Measurements from ENCODE around the gene LARP4B. TPM values are rescaled to one million over a fixed set of nuclear protein-coding genes. Genes with fewer than 3 reads are reported as not detected.
A peak's percentile ranks its signal among the peaks of the same experiment; 100 is the strongest.

LARP4B gene
- total and polyA plus RNA-seq, 2 experiments from 2014 or later: 18.3 to 52.3 TPM

DNA sequence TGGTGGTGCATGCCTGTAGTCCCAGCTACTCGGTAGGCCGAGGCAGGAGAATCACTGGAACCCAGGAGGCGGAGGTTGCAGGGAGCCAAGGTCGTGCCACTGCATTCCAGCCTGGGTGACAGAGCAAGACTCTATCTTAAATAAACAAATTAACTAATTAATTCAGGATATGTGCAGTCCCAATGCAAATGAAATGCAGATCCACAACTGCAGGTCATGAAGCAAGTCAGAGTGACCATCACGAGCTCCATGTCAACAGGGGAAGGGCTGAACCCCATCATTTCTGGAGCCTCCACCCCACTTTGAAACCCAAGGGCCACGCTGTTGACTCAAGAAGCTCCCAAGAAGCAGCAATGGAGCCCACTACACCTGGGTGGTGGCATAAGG, 115.4 kb downstream of the LARP4B start:
- no peak overlapping the region for H2AFZ ChIP-seq
- no peak for DNase-seq (ENCODE audit: low spot score)
- Mint-ChIP-seq H3K4me3 (no peak overlapping the region), H3K9me3 (no peaks in the 10 kb centered on the region), H3K4me1 (no peaks in the 10 kb centered on the region), H3K27ac (peak overlapping the region; percentile 36; the same call in 1 of the 2 replicates), H3K36me3 (ENCODE audit: low read depth) (peaks cover 83% of the 10 kb centered on the region), H3K27me3 (ENCODE audit: insufficient read depth, low read depth, poor library complexity) (peaks cover 4% of the 10 kb centered on the region)
- H3K27ac ChIP-seq (ENCODE audit: low read depth): no peak overlapping the region
- no peak overlapping the region for H3K4me2 ChIP-seq
- H3K36me3 ChIP-seq (ENCODE audit: insufficient read depth): peaks cover 71% of the 10 kb centered on the region
- H3K9me2 ChIP-seq (ENCODE audit: insufficient read depth): no peaks in the 10 kb centered on the region
- H3K79me2 ChIP-seq (replicated peaks; ENCODE audit: insufficient read depth): no peaks in the 10 kb centered on the region
- no peak for ATAC-seq
- H3K27me3 ChIP-seq (ENCODE audit: insufficient read depth): no peaks in the 10 kb centered on the region
- H3K4me1 ChIP-seq (ENCODE audit: insufficient read depth): no peaks in the 10 kb centered on the region
- peaks cover 25% of the 10 kb centered on the region for H4K20me1 ChIP-seq (replicated peaks; ENCODE audit: insufficient read depth)
- TF ChIP-seq, protein P1, sequence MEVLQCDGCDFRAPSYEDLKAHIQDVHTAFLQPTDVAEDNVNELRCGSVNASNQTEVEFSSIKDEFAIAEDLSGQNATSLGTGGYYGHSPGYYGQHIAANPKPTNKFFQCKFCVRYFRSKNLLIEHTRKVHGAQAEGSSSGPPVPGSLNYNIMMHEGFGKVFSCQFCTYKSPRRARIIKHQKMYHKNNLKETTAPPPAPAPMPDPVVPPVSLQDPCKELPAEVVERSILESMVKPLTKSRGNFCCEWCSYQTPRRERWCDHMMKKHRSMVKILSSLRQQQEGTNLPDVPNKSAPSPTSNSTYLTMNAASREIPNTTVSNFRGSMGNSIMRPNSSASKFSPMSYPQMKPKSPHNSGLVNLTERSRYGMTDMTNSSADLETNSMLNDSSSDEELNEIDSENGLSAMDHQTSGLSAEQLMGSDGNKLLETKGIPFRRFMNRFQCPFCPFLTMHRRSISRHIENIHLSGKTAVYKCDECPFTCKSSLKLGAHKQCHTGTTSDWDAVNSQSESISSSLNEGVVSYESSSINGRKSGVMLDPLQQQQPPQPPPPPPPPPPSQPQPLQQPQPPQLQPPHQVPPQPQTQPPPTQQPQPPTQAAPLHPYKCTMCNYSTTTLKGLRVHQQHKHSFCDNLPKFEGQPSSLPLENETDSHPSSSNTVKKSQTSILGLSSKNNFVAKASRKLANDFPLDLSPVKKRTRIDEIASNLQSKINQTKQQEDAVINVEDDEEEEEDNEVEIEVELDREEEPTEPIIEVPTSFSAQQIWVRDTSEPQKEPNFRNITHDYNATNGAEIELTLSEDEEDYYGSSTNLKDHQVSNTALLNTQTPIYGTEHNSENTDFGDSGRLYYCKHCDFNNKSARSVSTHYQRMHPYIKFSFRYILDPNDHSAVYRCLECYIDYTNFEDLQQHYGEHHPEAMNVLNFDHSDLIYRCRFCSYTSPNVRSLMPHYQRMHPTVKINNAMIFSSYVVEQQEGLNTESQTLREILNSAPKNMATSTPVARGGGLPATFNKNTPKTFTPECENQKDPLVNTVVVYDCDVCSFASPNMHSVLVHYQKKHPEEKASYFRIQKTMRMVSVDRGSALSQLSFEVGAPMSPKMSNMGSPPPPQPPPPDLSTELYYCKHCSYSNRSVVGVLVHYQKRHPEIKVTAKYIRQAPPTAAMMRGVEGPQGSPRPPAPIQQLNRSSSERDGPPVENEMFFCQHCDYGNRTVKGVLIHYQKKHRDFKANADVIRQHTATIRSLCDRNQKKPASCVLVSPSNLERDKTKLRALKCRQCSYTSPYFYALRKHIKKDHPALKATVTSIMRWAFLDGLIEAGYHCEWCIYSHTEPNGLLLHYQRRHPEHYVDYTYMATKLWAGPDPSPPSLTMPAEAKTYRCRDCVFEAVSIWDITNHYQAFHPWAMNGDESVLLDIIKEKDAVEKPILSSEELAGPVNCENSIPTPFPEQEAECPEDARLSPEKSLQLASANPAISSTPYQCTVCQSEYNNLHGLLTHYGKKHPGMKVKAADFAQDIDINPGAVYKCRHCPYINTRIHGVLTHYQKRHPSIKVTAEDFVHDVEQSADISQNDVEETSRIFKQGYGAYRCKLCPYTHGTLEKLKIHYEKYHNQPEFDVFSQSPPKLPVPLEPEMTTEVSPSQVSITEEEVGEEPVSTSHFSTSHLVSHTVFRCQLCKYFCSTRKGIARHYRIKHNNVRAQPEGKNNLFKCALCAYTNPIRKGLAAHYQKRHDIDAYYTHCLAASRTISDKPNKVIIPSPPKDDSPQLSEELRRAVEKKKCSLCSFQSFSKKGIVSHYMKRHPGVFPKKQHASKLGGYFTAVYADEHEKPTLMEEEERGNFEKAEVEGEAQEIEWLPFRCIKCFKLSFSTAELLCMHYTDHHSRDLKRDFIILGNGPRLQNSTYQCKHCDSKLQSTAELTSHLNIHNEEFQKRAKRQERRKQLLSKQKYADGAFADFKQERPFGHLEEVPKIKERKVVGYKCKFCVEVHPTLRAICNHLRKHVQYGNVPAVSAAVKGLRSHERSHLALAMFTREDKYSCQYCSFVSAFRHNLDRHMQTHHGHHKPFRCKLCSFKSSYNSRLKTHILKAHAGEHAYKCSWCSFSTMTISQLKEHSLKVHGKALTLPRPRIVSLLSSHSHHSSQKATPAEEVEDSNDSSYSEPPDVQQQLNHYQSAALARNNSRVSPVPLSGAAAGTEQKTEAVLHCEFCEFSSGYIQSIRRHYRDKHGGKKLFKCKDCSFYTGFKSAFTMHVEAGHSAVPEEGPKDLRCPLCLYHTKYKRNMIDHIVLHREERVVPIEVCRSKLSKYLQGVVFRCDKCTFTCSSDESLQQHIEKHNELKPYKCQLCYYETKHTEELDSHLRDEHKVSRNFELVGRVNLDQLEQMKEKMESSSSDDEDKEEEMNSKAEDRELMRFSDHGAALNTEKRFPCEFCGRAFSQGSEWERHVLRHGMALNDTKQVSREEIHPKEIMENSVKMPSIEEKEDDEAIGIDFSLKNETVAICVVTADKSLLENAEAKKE (CRISPR knock-in tag; IDR thresholded peaks at IDR 0.05): no peak
- TF ChIP-seq, protein P2, sequence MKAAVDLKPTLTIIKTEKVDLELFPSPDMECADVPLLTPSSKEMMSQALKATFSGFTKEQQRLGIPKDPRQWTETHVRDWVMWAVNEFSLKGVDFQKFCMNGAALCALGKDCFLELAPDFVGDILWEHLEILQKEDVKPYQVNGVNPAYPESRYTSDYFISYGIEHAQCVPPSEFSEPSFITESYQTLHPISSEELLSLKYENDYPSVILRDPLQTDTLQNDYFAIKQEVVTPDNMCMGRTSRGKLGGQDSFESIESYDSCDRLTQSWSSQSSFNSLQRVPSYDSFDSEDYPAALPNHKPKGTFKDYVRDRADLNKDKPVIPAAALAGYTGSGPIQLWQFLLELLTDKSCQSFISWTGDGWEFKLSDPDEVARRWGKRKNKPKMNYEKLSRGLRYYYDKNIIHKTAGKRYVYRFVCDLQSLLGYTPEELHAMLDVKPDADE (IDR thresholded peaks at IDR 0.05): no peak
- TF ChIP-seq ZNF114 (CRISPR knock-in tag; IDR thresholded peaks at IDR 0.05) (no peak), EZH2phosphoT487 (IDR thresholded peaks at IDR 0.05; ENCODE audit: unreplicated experiment) (no peak), EZH2 (IDR thresholded peaks at IDR 0.05; ENCODE audit: low read depth, unreplicated experiment) (no peak)
- no peak overlapping the region for H3K4me3 ChIP-seq
- H3F3A ChIP-seq (replicated peaks; ENCODE audit: low read depth): 0 out of 2 replicates have a peak, but pooled peaks cover 6% of the 10 kb centered on the region
